ENCODE results near the gene PNCK. TPM values are rescaled to one million over a fixed set of nuclear protein-coding genes. Genes with fewer than 3 reads are reported as not detected.

Gene PNCK
- total RNA-seq, 1 donor from 2014 or later, result 1.1 TPM

GRCh38 chrX:153638436-153639176 lies 35.0 kb downstream of the PNCK start:
- Histone ChIP-seq H3K9ac (ENCODE audit: low read length) (no peak overlapping the region), H3K4me1 (ENCODE audit: insufficient read depth, low read length) (peaks cover 3% of the 10 kb centered on the region), H3K4me2 (ENCODE audit: low read length) (no peak overlapping the region), H3K27ac (ENCODE audit: low read depth, low read length) (no peak overlapping the region), H3K79me2 (ENCODE audit: insufficient read depth, low read length) (no peaks in the 10 kb centered on the region), H4K20me1 (ENCODE audit: insufficient read depth, low read length) (no peaks in the 10 kb centered on the region), H2AFZ (ENCODE audit: low read depth, low read length) (no peak overlapping the region), H3K9me3 (ENCODE audit: insufficient read depth, low read depth, low read length) (no peaks in the 10 kb centered on the region), H3K4me3 (ENCODE audit: insufficient read depth, low read depth, low read length) (no peak overlapping the region), H3K36me3 (ENCODE audit: insufficient read depth, low read length) (no peaks in the 10 kb centered on the region), H3K27me3 (ENCODE audit: insufficient read depth, low read length) (peaks cover 11% of the 10 kb centered on the region)
- H3K36me3 Mint-ChIP-seq (ENCODE audit: low read depth, unreplicated experiment), result no peaks in the 10 kb centered on the region
- no peaks in the 10 kb centered on the region for H3K9me3 Mint-ChIP-seq (ENCODE audit: unreplicated experiment)
- peaks cover 32% of the 10 kb centered on the region for H3K27me3 Mint-ChIP-seq (ENCODE audit: low read depth, unreplicated experiment)
- H3K4me3 Mint-ChIP-seq (ENCODE audit: unreplicated experiment), result no peak overlapping the region
- DNase-seq (ENCODE audit: low read depth), result no peak
- FAIRE-seq, result no peak
- H3K4me1 Mint-ChIP-seq (ENCODE audit: low read depth, unreplicated experiment), result no peaks in the 10 kb centered on the region
- TF ChIP-seq, protein P1, sequence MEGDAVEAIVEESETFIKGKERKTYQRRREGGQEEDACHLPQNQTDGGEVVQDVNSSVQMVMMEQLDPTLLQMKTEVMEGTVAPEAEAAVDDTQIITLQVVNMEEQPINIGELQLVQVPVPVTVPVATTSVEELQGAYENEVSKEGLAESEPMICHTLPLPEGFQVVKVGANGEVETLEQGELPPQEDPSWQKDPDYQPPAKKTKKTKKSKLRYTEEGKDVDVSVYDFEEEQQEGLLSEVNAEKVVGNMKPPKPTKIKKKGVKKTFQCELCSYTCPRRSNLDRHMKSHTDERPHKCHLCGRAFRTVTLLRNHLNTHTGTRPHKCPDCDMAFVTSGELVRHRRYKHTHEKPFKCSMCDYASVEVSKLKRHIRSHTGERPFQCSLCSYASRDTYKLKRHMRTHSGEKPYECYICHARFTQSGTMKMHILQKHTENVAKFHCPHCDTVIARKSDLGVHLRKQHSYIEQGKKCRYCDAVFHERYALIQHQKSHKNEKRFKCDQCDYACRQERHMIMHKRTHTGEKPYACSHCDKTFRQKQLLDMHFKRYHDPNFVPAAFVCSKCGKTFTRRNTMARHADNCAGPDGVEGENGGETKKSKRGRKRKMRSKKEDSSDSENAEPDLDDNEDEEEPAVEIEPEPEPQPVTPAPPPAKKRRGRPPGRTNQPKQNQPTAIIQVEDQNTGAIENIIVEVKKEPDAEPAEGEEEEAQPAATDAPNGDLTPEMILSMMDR (IDR thresholded peaks at IDR 0.05; ENCODE audit: insufficient read depth, low read depth, low read length), result no peak
- TF ChIP-seq EZH2 (IDR thresholded peaks at IDR 0.05; ENCODE audit: insufficient read depth, low read length), result no peak
- no peak overlapping the region for H3K27ac Mint-ChIP-seq (ENCODE audit: unreplicated experiment)

DNA sequence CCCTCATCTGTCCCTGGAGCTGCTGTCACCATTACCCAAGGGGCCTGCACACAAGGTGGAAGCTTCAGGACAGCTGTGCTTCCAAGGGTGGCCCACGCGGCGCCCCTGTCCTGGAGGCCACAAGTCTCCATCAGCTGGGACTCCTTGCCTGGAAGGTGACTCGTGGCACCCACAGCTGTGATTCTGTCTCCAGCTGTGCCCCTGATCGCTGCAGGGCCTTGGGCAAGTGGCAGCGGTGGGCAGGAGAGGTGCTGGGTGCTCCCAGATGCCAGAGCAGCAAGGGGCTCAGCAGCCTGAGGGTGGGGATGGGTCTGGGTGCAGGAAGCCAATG lies 35.6 kb downstream of the PNCK start:
- DNase-seq (ENCODE audit: low read depth) (no peak), FAIRE-seq (no peak)
- peaks cover 31% of the 10 kb centered on the region for H3K27me3 Mint-ChIP-seq (ENCODE audit: low read depth, unreplicated experiment)
- H3K36me3 Mint-ChIP-seq (ENCODE audit: low read depth, unreplicated experiment), result no peaks in the 10 kb centered on the region
- H3K27me3 ChIP-seq (ENCODE audit: insufficient read depth, low read length), result peaks cover 10% of the 10 kb centered on the region
- H3K9me3 Mint-ChIP-seq (ENCODE audit: unreplicated experiment), result no peaks in the 10 kb centered on the region
- H3K4me1 Mint-ChIP-seq (ENCODE audit: low read depth, unreplicated experiment), result no peaks in the 10 kb centered on the region
- TF ChIP-seq, protein P1 (IDR thresholded peaks at IDR 0.05; ENCODE audit: insufficient read depth, low read depth, low read length), result no peak
- no peak for TF ChIP-seq EZH2 (IDR thresholded peaks at IDR 0.05; ENCODE audit: insufficient read depth, low read length)
- no peaks in the 10 kb centered on the region for H4K20me1 ChIP-seq (ENCODE audit: insufficient read depth, low read length)
- no peak overlapping the region for H3K4me3 Mint-ChIP-seq (ENCODE audit: unreplicated experiment)
- no peak overlapping the region for H3K27ac ChIP-seq (ENCODE audit: low read depth, low read length)
- no peak overlapping the region for H3K4me2 ChIP-seq (ENCODE audit: low read length)
- no peak overlapping the region for H3K4me3 ChIP-seq (ENCODE audit: insufficient read depth, low read depth, low read length)
- no peak overlapping the region for H3K27ac Mint-ChIP-seq (ENCODE audit: unreplicated experiment)
- H3K79me2 ChIP-seq (ENCODE audit: insufficient read depth, low read length), result no peaks in the 10 kb centered on the region
- no peaks in the 10 kb centered on the region for H3K36me3 ChIP-seq (ENCODE audit: insufficient read depth, low read length)
- H3K9ac ChIP-seq (ENCODE audit: low read length), result no peak overlapping the region
- H3K9me3 ChIP-seq (ENCODE audit: insufficient read depth, low read depth, low read length), result no peaks in the 10 kb centered on the region
- H2AFZ ChIP-seq (ENCODE audit: low read depth, low read length), result no peak overlapping the region
- H3K4me1 ChIP-seq (ENCODE audit: insufficient read depth, low read length), result peaks cover 3% of the 10 kb centered on the region
